Peyer's patch (tissue), 4 donors: ENCODE measurements around the gene RBM4B.

ENCODE experiments used
- CTCF ChIP-seq, 6 experiments: fragments of 450-650 bp in 4 of 6; fragments of 200-600 bp in 2 of 6; sonication (generic) in 1 of 6; IDR thresholded peaks; one replicate each; pipeline ENCODE4 v1.5.1; 2017 to 2019; ENCODE audit warnings: antibody characterized with exemption in 6 of 6, mild to moderate bottlenecking in 3 of 6, moderate library complexity in 1 of 6
- POLR2A ChIP-seq, 2 donors: fragments of 450-650 bp; IDR thresholded peaks; one replicate each; pipeline ENCODE4 v1.5.1; 2017; ENCODE audit warnings: antibody characterized with exemption in 2 of 2, mild to moderate bottlenecking in 2 of 2, moderate library complexity in 2 of 2

- TF ChIP-seq CTCF (IDR thresholded peaks at IDR 0.05) (no peak), POLR2A (IDR thresholded peaks at IDR 0.05) (no peak)
Observed at GRCh38 chr11:66723693-66724092, 46.0 kb upstream of the RBM4B start.
